ENCODE data around the gene TMPRSS3. TPM values are rescaled to one million over a fixed set of nuclear protein-coding genes. Genes with fewer than 3 reads are reported as not detected.
A peak's percentile ranks its signal among the peaks of the same experiment; 100 is the strongest.

TMPRSS3 gene
- total and polyA plus RNA-seq, 10 donors: 0.22 to 6.0 (median 0.70) TPM; not detected in 1

GRCh38 chr21:42350927-42351426 is 44.9 kb downstream of the TMPRSS3 start, which contains the start of gene TFF2:
TSS of gene TFF2 (minus strand) at chr21:42350994. CDS start at chr21:42350957, 37 bp downstream.
- Histone ChIP-seq H3K4me3 (no peak within 1 kb of the TSS), H3K36me3 (no peaks in the 10 kb centered on the region), H3K27me3 (replicated peaks in 1 of 7) (peaks cover 0 to 26% (median 0%) of the 10 kb centered on the region in 7 donors), H3K27ac (no peak within 1 kb of the TSS), H3K4me1 (no peaks in the 10 kb centered on the region), H3K9me3 (peaks cover 0 to 27% (median 22%) of the 10 kb centered on the region in 8 donors)
- WGBS, 5 donors: 66 to 90% (median 79%) methylated on average over 13 of the region's 13 CpGs
- TF ChIP-seq POLR2AphosphoS5 (IDR thresholded peaks at IDR 0.05) (peak; percentile 18 to 64 (median 51)), POLR2A (IDR thresholded peaks at IDR 0.05) (no peak), CTCF (IDR thresholded peaks at IDR 0.05 in 8 of 11, conservative IDR thresholded peaks at IDR 0.05 in 3 of 11) (no peak)
- peak; percentile 75 for DNase-seq
- intact Hi-C loops (cut with DNase I; ENCODE audit: low total_unique reads): no loop called here

GRCh38 chr21:42350318-42350910 is 45.4 kb downstream of the TMPRSS3 start:
- no peaks in the 10 kb centered on the region for H3K4me1 ChIP-seq
- peak; percentile 37 for DNase-seq
- peaks cover 0 to 26% (median 0%) of the 10 kb centered on the region in 7 donors for H3K27me3 ChIP-seq (replicated peaks in 1 of 7)
- H3K9me3 ChIP-seq: peaks cover 0 to 21% (median 16%) of the 10 kb centered on the region in 8 donors
- no peak overlapping the region for H3K4me3 ChIP-seq
- H3K27ac ChIP-seq: no peak overlapping the region
- WGBS, 5 donors: 83 to 89% (median 86%) methylated on average over 11 of the region's 11 CpGs
- no peak for TF ChIP-seq POLR2A (IDR thresholded peaks at IDR 0.05)
- TF ChIP-seq POLR2AphosphoS5 (IDR thresholded peaks at IDR 0.05): no peak
- no peak for TF ChIP-seq CTCF (IDR thresholded peaks at IDR 0.05 in 8 of 11, conservative IDR thresholded peaks at IDR 0.05 in 3 of 11)
- no peaks in the 10 kb centered on the region for H3K36me3 ChIP-seq
- intact Hi-C loops (cut with DNase I; ENCODE audit: low total_unique reads): no loop called here

- Histone ChIP-seq H3K4me1 (no peaks in the 10 kb centered on the region), H3K4me3 (no peak overlapping the region), H3K27ac (no peak overlapping the region), H3K9me3 (peaks cover 0 to 14% (median 9%) of the 10 kb centered on the region in 8 donors), H3K27me3 (replicated peaks in 1 of 7) (peaks cover 0 to 26% (median 0%) of the 10 kb centered on the region in 7 donors), H3K36me3 (no peaks in the 10 kb centered on the region)
- TF ChIP-seq POLR2AphosphoS5 (IDR thresholded peaks at IDR 0.05): no peak
- no peak for TF ChIP-seq CTCF (IDR thresholded peaks at IDR 0.05 in 8 of 11, conservative IDR thresholded peaks at IDR 0.05 in 3 of 11)
- no peak for TF ChIP-seq POLR2A (IDR thresholded peaks at IDR 0.05)
- DNase-seq: peak; percentile 21
- WGBS, 5 donors: 73 to 86% (median 81%) methylated on average over 14 of the region's 14 CpGs
- intact Hi-C loops (cut with DNase I; ENCODE audit: low total_unique reads): no loop called here
These were observed 46.2 kb downstream of the TMPRSS3 start for GRCh38 chr21:42349420-42350317.

Measured in spleen (tissue), 11 donors.